Nucleus accumbens (tissue), 56 donors: Measurements from ENCODE around the gene TMEM97.
A peak's percentile ranks its signal among the peaks of the same experiment; 100 is the strongest.
"Not testable (repeated sequence)": the region's sequence is repeated elsewhere in the genome, so short reads cannot be mapped to it uniquely, and the experiment has no call there.

Experiments
- DNase-seq, 56 donors: peaks; one replicate each; lab custom pipeline; 2025; lab: John Stamatoyannopoulos, UW

The TMEM97 gene

DNA sequence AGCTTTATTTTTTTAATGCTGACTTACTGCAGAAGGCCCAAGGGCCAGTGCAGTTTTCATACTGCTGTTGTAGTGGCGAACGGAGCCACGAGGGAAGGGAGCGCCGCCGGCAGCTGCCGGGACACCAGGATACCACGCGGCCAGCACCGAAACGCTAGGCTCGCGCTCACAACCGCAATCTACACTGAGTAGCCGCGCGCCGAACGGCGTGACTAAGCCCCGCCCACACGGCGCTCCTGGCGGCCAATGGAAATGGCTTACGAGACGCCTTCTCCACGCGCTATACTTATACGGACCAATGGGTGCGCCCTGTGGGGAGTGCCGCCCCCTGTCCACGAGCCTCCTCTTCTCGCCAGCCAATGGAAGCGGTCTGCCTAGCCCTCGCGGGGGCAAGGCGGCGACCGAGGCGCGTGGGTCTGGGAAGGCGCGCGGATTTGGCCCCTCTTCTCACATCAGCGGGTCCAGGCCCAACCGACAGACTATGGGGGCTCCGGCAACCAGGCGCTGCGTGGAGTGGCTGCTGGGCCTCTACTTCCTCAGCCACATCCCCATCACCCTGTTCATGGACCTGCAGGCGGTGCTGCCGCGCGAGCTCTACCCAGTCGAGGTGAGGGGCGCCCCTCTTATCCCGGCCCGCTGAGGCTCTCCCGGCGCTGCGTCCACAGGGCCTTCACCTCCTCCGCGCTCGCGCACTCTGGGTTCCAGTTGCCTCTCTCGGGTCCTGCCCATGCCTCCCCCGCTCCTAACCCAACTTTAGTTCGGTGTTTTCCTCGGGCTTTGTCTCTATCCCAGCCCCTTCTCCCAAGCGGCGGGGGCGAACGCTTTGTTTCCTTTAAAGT lies at the start of gene TMEM97:
TSS of gene TMEM97 (plus strand) at position 442 of the 839 bp plus-strand sequence. CDS start at position 482, 40 bp downstream.
- peak; percentile 59 to 98 (median 93) for DNase-seq

DNA sequence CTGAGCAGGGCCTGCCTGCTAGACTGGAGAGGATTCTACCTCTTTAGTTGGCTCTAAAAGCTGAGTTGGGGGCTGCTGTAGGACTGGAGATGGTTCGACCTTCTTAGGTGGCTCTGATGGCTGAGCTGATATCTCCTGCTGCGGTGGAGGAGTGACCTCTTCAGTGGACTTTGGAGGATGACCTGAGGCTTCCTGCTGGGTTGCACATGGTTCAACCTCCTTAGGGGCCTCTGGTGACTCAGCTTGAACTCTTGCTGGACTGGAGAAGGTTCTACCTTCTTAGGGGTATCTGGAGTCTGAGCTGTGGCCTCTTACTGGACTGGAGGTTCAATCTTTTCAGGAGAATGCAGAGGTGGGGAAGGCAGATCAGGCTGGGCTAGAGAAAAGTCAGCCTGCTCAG lies 48.9 kb upstream of the TMEM97 start:
- DNase-seq = no peak

DNA sequence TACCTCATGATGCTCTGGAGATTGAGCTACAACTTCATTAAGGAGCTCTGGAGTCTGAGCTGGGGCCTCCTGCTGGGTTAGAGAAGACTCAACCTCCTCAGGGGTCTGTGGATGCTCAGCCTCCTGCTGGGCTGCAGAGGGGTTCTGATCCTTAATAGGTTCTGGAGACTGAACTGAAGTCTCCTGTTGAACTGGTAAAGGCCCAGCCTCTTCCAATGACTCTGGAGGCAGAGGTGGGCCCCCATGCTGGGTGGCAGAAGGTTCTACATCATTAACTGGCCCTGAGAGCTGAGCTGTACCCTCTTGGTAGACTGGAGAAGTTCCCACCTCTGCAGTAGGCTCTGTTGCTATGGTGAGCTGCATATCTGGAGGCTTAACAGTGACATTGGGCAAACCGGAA lies 48.1 kb upstream of the TMEM97 start:
- DNase-seq = no peak

DNA sequence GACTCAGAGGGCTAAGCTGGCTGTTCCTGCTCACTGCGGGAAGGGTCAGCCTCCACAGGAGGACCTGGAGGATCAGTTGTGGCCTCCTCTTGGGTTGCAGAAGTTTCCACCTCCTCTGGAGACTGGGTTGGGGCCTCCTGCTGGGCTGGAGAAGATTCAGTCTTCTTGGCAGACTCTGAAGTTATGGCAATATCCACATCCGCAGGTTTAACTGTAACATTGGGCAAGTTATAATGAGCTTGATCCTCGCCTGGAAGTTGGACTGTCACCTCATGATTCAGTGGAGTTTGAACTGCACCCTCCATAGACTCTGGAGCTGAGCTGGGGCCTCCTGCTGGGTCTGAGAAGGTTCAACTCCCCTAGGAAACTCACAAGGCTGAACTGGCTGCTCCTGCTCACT lies 47.6 kb upstream of the TMEM97 start:
- DNase-seq = no peak

DNA sequence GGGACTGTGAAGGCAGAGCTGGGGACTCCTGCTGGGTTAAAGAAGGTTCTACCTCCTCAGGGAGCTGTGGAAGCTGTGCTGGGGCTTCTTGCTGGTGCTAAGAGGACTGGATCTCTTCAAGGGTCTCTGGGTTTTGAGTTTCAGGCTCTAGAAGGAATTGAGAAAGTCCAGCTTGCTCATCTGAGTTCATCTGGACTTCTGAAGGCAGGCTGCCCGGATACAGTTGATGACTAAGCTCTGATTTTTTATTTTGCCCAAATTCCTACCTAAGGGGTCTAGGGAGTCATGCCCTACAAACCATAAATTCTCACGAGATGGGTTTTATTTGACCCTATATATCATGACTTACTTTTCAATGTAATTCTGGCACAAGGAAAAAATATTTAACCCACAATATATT lies 46.8 kb upstream of the TMEM97 start:
- DNase-seq = no peak

DNA sequence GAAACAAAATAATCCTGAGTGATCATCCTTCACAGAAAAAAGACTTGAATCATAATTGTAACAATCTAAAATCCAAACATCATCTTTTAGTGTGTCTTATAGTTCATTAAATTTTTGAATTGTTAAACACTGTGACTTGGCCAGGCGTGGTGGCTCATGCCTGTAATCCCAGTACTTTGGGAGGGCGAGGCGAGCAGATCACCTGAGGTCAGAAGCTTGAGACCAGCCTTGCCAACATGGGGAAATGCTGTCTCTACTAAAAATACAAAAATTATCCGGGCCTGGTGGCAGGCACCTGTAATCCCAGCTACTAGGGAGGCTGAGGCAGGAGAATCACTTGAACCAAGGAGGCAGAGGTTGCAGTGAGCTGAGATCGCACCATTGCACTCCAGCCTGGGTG lies 45.7 kb upstream of the TMEM97 start:
- DNase-seq = not testable (repeated sequence)

DNA sequence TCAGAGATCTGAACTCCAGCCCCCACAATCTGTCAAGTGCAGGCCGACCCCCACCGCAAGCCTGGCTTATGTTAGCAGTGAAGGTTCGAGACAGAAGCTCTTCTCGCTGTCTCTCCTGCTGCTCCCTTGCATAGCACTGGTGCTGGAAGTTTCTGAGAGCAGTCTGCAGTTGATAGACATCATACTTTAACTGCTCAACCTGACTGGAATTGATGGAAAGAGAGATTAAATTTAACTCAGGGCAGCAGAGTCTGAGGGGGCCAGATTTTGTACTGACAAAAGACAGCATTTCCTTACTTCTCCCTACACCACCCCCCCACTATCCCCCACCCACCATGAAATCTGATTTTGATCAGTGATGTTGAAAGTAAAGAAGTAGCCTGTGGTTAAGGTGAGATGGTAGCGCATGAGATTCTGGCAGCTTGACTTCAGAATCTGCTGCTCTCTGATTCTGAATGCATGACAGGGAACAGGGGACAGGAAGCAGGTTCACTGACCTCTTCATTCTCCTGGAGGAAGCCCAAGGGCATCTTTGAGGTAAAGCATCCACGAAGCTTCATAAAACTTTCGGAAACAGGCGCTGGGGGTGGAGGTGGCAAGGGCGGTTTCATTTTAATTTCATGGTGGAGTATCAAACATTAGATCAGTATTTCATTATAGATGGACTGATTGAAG lies 44.3 kb upstream of the TMEM97 start:
- no peak for DNase-seq

DNA sequence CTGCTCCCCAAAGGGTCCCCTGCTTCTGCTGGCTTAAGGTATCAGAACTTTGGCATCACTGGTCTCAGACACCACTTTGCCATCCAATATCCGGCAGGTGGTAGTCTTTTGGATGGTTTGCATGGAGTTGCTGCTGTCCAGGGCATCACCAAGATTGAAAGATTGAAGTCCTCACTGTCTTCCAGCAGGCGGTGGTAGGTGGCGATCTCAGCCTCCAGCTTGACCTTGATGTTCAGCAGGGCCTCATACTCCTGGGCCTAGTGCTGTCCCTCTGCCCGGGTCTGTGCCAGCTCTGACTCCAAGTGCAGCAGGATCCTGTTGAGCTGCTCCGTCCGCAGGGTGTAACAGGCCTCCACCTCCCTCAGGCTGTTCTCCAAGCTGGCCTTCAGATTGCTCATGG lies 43.0 kb upstream of the TMEM97 start:
- no peak for DNase-seq

DNA sequence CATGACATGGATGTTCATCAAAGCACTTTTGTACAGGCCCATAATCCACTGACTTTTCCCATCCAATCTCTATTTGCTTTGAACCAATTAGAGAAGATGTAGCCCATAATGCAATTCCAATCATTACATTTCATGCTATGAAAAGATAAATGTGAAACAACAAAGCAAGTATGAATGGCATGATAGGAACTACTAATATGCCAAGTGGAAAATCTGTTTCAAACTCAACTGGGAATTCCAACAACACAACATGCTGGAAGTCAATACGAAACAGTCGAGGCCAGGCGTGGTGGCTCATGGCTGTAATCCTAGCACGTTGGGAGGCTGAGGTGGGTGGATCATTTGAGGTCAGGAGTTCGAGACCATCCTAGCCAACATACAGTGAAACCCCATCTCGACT lies 39.6 kb upstream of the TMEM97 start:
- no peak for DNase-seq

DNA sequence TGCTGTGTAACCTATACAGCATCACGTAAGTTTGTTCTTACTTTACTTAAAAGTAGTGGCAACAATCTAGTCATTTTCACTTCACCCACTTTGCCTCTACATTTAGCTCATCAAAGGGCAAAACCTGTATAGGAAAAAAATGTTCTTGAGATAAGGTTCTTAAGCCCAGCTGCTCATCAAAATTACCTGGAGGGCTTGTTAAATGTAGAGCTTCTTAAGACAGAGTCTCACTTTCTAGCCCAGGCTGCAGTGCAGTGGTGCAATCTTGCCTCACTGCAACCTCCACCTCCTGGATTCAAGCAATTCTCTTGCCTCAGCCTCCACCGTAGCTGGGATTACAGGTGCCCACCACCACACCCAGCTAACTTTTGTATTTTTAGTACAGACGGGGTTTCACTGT lies 38.2 kb upstream of the TMEM97 start:
- DNase-seq = no peak

DNA sequence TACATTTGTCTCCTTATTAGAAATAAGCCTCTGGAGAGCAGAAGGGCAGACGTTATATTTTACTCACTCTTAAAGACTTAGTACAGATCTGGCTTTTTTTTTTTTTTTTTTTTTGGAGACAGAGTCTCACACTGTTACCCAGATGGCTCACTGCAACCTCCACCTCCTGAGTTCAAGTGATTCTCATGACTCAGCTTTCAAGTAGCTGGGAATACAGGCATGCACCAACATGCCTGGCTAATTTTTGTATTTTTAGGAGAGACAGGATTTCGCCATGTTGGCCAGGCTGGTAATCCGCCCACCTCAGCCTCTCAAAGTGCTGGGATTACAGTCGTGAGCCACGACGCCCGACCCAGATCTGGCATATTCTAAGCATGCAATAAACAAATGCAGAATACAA lies 36.4 kb upstream of the TMEM97 start:
- DNase-seq = no peak

DNA sequence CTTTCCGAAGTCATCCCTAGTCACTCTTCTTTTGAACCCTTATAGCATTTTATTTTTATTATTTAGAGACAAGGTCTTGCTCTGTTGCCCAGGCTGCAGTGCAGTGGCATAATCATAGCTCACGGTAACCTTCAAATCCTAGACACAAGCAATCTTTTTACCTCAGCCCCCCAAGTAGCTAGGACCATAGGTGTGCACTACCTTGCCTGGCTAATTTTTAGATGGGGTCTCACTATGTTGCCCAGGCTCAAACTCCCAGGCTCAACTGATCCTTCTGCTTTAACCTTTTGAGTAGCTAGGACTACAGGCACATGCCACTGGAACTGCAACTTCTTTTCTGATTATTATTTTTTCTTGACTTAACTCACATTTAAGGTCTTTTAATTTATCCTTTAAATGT lies 33.0 kb upstream of the TMEM97 start:
- no peak for DNase-seq

DNA sequence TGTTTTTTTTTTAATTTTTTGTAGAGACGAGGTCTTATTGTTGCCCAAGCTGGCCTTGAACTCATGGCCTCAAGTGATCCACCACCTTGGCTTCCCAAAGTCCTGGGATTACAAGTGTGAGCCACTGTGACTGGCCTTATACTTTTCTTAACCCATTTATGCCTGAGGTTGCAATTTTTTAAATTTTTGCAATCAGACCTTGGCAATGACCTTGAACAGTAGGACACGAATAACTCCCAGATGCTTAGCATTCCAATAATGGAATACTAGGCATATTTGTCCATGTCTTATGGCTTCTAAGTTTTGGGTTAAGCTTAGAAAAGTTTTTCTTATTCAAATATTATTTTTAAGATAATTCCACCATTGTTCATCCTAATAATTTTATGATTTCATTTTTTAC lies 28.3 kb upstream of the TMEM97 start:
- no peak for DNase-seq

DNA sequence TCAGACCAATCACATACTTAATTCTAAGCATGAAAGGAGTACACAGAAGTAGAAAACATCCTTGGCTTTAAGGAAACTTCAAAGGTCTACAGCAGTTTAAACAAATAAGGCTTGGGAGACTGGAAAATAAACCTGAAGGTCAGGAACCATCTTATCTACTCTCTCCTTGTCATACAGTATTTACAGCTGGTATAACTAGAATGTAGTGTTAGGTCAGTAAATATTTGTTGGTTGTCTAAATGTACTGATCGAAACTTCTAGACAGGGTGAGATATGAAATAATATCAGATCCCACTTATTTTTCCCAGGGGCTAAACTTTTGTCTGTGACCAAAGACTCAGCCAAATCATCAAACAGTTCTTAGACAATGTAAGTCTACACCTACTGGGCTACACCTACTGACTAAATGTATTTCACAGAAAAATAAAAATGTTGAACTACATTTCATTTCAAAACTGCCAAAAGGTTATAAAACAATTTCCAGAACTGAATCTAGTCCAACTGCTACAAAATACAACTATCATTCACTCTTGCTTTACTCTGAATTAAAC lies 27.1 kb upstream of the TMEM97 start:
- no peak for DNase-seq

DNA sequence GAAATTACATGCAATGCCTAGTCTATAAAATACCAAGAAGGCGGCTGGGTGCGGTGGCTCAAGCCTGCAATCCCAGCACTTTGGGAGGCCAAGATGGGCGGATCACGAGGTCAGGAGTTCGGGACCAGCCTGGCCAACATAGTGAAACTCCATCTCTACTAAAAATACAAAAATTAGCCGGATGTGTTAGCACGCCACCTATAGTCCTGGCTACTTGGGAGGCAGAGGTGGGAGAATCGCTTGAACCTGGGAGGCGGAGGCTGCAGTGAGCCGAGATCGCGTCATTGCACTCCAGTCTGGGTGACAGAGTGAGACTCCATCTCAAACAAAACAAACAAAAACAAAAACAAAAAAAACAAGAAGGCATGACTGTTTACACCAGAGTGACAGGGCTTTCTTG lies 26.1 kb upstream of the TMEM97 start:
- DNase-seq = not testable (repeated sequence)

DNA sequence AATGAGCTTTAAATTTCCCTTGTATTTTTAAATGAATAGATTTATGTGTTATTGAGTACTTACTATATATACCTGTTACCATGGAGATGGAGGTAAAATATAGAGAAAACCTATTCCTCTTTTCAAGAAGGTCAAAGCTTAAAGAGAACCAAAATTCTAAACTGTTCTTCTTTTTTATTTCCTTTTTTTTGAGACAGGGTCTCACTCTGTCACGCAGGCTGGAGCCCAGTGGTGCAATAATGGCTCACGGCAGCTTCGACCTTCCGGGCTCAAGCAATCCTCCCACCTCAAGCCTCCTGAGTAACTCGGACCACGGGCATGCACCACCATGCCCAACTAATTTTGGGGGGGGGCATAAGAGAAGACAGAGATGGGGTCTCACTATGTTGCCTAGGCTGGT lies 25.0 kb upstream of the TMEM97 start:
- no peak for DNase-seq

DNA sequence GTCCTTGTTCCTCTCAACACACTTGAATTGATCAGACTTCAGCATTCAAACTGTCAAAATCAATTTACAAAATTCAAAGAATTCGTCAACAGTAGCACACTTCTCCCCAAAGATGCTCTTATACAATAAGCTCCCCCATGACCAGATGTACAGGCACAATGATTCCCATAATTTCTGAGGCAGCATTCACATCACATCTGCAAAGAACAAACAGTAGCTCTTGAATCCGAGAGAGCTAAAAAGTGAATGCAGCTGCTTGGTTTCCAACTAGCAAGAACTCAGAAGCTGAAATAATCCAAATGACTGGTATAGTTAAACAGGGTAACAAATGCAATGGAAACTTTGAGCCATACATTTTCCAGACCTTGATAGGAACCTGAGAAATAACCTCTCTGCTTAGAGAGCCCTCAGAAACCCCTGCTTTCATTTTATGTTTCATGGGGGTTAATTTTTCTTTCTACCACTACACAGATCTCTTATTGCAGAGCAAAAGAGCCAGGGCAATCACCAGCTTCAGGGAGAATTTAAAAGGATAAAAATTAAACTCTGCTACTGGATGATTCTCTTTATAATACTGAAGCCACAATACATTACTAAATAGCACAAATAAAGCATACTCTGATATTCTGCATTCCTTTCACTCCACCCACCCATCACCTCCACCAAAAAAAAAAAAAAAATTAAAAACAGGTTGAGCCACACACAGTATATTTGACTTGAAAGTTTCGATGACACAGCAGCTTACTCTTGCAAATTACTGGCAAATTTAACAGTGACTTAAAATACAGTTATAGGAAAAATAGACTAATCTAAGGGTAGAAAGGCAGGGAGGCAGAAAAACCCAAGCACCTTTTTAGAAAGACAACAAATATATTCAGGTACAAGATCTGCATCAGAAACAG lies 23.1 kb upstream of the TMEM97 start:
- DNase-seq = no peak

DNA sequence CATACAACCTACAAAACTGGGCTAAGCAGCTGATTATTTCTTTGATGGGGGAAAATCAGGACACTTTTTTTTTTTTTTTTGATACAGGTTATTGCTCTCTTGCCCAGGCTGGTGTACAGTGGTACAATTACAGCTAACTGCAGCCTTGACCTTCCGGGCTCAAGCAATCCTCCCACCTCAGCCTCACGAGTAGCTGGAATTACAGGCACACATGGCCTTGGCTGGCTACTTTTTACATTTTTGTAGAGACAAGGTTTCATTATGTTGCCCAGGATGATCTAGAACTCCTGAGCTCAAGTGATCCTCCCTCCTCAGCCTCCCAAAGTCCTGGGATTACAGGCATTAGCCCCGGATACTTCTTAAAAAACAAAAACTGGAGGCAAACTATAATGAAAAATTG lies 20.6 kb upstream of the TMEM97 start:
- no peak for DNase-seq

DNA sequence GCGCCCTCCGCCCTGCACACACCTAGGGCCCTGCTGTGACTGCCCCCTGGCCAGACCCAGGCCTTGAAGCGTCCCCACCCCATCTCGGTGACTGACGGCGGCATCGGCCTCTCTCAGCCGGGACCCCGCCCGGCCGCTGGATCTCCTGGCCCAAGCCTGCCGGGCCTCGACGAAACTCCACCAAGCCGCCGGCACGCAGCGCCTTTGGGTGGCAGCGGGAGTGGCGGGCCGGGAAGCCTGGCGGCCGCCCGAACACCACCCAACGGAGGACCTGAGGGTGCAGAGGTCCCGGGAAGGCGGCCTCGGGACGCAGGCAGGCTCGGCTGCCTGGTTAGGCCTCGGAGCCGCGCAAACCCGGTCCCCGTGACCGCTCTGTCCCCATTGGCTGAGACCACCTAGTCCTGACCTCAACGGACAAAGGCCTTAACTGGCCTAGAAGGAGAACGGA lies 12.0 kb upstream of the TMEM97 start:
- DNase-seq = no peak

DNA sequence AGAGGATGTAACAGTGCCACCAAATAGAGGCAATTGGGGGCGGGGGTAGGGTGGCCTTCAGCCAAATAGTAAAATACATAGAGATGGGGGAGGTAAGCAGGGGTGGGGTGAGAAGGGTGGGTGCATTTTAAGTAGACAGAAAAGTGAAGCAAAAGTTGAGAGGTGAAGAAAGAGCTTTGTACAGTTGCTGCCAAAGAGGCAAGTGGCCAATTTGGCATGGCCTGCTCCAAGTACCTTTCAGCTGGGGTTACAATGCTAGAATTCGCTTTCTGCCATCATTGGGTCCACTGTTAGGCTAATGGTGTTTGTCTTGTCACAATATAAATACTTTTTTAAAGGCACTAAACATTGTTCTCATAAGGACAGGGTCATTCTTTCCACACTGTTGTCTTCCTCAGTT lies 5.2 kb upstream of the TMEM97 start:
- no peak for DNase-seq
